Sigmoid colon (tissue), 7 donors: ENCODE data around the gene PRB3. TPM values are rescaled to one million over a fixed set of nuclear protein-coding genes. Genes with fewer than 3 reads are reported as not detected.

Experiments used
- DNase-seq: peaks from one replicate; pipeline ENCODE4 v3.0.0-alpha.2; 2019
- H3K27ac ChIP-seq, 4 donors: fragments of 200-600 bp; sonication (generic); one replicate each; pipeline ENCODE4 v1.5.1; 2016 to 2019; ENCODE audit warnings: mild to moderate bottlenecking in 1 of 4
- H3K27me3 ChIP-seq, 3 donors: fragments of 200-600 bp; sonication (generic); one replicate each; pipeline ENCODE4 v1.5.1; 2019; ENCODE audit warnings: mild to moderate bottlenecking in 1 of 3
- H3K36me3 ChIP-seq, 4 donors: fragments of 200-600 bp; sonication (generic); one replicate each; pipeline ENCODE4 v1.5.1; 2016 to 2019
- H3K4me1 ChIP-seq, 4 donors: fragments of 200-600 bp; sonication (generic); one replicate each; pipeline ENCODE4 v1.5.1; 2017 to 2019
- H3K4me3 ChIP-seq, 4 donors: fragments of 200-600 bp; sonication (generic); one replicate each; pipeline ENCODE4 v1.5.1; 2017 to 2019; ENCODE audit warnings: mild to moderate bottlenecking in 2 of 4, moderate library complexity in 1 of 4
- H3K9me3 ChIP-seq, 4 donors: fragments of 200-600 bp in 3 of 4; sonication (generic) in 3 of 4; one replicate each; pipeline versions ENCODE4 v1.5.1 to v1.6.1; 2013 to 2019
- CTCF ChIP-seq, 4 experiments: fragments of 450-650 bp in 3 of 4; fragments of 200-600 bp in 1 of 4; IDR thresholded peaks; one replicate each; pipeline ENCODE4 v1.5.1; 2016 to 2019; ENCODE audit warnings: antibody characterized with exemption in 4 of 4, mild to moderate bottlenecking in 3 of 4, moderate library complexity in 2 of 4
- EP300 ChIP-seq, 4 donors: sonication (generic); formaldehyde crosslinking; IDR thresholded peaks; one replicate each; pipeline ENCODE4 v1.6.1; 2017; ENCODE audit warnings: antibody characterized with exemption in 4 of 4
- POLR2A ChIP-seq, 2 donors: fragments of 450-650 bp; IDR thresholded peaks; one replicate each; pipeline ENCODE4 v1.6.1; 2016; ENCODE audit warnings: antibody characterized with exemption in 2 of 2, mild to moderate bottlenecking in 2 of 2, moderate library complexity in 2 of 2
- POLR2AphosphoS5 ChIP-seq, 4 donors: sonication (generic); formaldehyde crosslinking; IDR thresholded peaks; one replicate each; pipeline ENCODE4 v1.6.1; 2017; ENCODE audit warnings: antibody characterized with exemption in 4 of 4
- WGBS, 2 donors: extraction: QIAGEN DNeasy Blood & Tissue Kit; methylation state at CpG; one replicate each; pipeline ENCODE4 v1.1.7; 2013; 5-methylcytosine and 5-hydroxymethylcytosine counted together
- intact Hi-C: fragments of 100-400 bp; cut with DNase I; formaldehyde crosslinking; loops from one replicate; pipeline ENCODE4 v1.15.1; 2023
- polyA plus RNA-seq, 3 donors: library from polyadenylated mRNA; stranded (reverse); fragments of 200-250 nt; gene quantifications; one replicate each; pipeline ENCODE4 v1.2.3, GENCODE V29; 2013
- total RNA-seq, 4 donors: library from RNA; depleted of rRNA; stranded (reverse); fragments of >200 nt; gene quantifications; one replicate each; pipeline ENCODE4 v1.1.0, GENCODE V29; 2016
- donor health status: healthy with polysubstance abuse.
- donor health status: Bipolar disorder and iron deficiency.
- donor health status: healthy.

The PRB3 gene
- total RNA-seq (not detected), polyA plus RNA-seq (not detected)

GRCh38 chr12:11269607-11270006 lies at the start of gene PRB3:
PRB3 (minus strand) TSS chr12:11269707; CDS start chr12:11269669, 38 bp downstream.
- DNase-seq: no peak
- H3K9me3 ChIP-seq: no peaks in the 10 kb centered on the region
- no peak for TF ChIP-seq POLR2A (IDR thresholded peaks at IDR 0.05)
- no peak for TF ChIP-seq CTCF (IDR thresholded peaks at IDR 0.05)
- no peak for TF ChIP-seq POLR2AphosphoS5 (IDR thresholded peaks at IDR 0.05)
- TF ChIP-seq EP300 (IDR thresholded peaks at IDR 0.05): no peak
- no peaks in the 10 kb centered on the region for H3K36me3 ChIP-seq
- 78 to 85% methylated on average over 3 of the region's 3 CpGs for WGBS, 2 donors
- no peaks in the 10 kb centered on the region for H3K4me1 ChIP-seq
- H3K27me3 ChIP-seq: no peaks in the 10 kb centered on the region
- intact Hi-C loops: no loop called here
- H3K27ac ChIP-seq: no peak within 1 kb of the TSS
- no peak within 1 kb of the TSS for H3K4me3 ChIP-seq

- no peaks in the 10 kb centered on the region for H3K27me3 ChIP-seq
- TF ChIP-seq EP300 (IDR thresholded peaks at IDR 0.05) (no peak), CTCF (IDR thresholded peaks at IDR 0.05) (no peak), POLR2AphosphoS5 (IDR thresholded peaks at IDR 0.05) (no peak), POLR2A (IDR thresholded peaks at IDR 0.05) (no peak)
- H3K4me3 ChIP-seq: no peak within 1 kb of the TSS
- intact Hi-C loops: no loop called here
- H3K36me3 ChIP-seq: no peaks in the 10 kb centered on the region
- 53 to 72% methylated on average over 3 of the region's 3 CpGs for WGBS, 2 donors
- no peaks in the 10 kb centered on the region for H3K4me1 ChIP-seq
- no peak for DNase-seq
- no peaks in the 10 kb centered on the region for H3K9me3 ChIP-seq
- no peak within 1 kb of the TSS for H3K27ac ChIP-seq
Measured at GRCh38 chr12:11310336-11310735, 40.8 kb upstream of the PRB3 start, which contains the start of gene PRB4. PRB4 (minus strand) TSS chr12:11310436; CDS start chr12:11310398, 38 bp downstream.

GRCh38 chr12:11307143-11307542 lies 37.6 kb upstream of the PRB3 start:
- no peak overlapping the region for H3K4me3 ChIP-seq
- no peaks in the 10 kb centered on the region for H3K4me1 ChIP-seq
- no peaks in the 10 kb centered on the region for H3K27me3 ChIP-seq
- H3K27ac ChIP-seq: no peak overlapping the region
- TF ChIP-seq POLR2AphosphoS5 (IDR thresholded peaks at IDR 0.05): no peak
- TF ChIP-seq EP300 (IDR thresholded peaks at IDR 0.05): no peak
- TF ChIP-seq POLR2A (IDR thresholded peaks at IDR 0.05): no peak
- TF ChIP-seq CTCF (IDR thresholded peaks at IDR 0.05): no peak
- no peak for DNase-seq
- intact Hi-C loops: no loop called here
- no peaks in the 10 kb centered on the region for H3K9me3 ChIP-seq
- H3K36me3 ChIP-seq: no peaks in the 10 kb centered on the region
- 54 to 78% methylated on average over 2 of the region's 2 CpGs for WGBS, 2 donors

- Histone ChIP-seq H3K4me3 (no peak overlapping the region), H3K27me3 (no peaks in the 10 kb centered on the region), H3K27ac (no peak overlapping the region), H3K4me1 (no peaks in the 10 kb centered on the region), H3K36me3 (no peaks in the 10 kb centered on the region), H3K9me3 (no peaks in the 10 kb centered on the region)
- no peak for TF ChIP-seq POLR2A (IDR thresholded peaks at IDR 0.05)
- no peak for TF ChIP-seq CTCF (IDR thresholded peaks at IDR 0.05)
- TF ChIP-seq EP300 (IDR thresholded peaks at IDR 0.05): no peak
- DNase-seq: no peak
- WGBS, 2 donors: 69 to 77% methylated on average over 3 of the region's 3 CpGs
- intact Hi-C loops: no loop called here
Measured at GRCh38 chr12:11273449-11273848, 3.9 kb upstream of the PRB3 start.

- no peaks in the 10 kb centered on the region for H3K36me3 ChIP-seq
- no peaks in the 10 kb centered on the region for H3K27me3 ChIP-seq
- DNase-seq: no peak
- H3K4me3 ChIP-seq: no peak overlapping the region
- intact Hi-C loops: no loop called here
- TF ChIP-seq POLR2AphosphoS5 (IDR thresholded peaks at IDR 0.05) (no peak), EP300 (IDR thresholded peaks at IDR 0.05) (no peak), POLR2A (IDR thresholded peaks at IDR 0.05) (no peak), CTCF (IDR thresholded peaks at IDR 0.05) (no peak)
- no peaks in the 10 kb centered on the region for H3K4me1 ChIP-seq
- 94 to 97% methylated on average over 1 of the region's 1 CpG for WGBS, 2 donors
- no peak overlapping the region for H3K27ac ChIP-seq
- H3K9me3 ChIP-seq: peaks cover 0 to 7% (median 4%) of the 10 kb centered on the region in 4 donors
Measured at GRCh38 chr12:11264501-11264900, 5.0 kb downstream of the PRB3 start.
